GM19395 (cell line): ENCODE data around the gene NALCN.

Experiments used
- ATAC-seq: cut with Tn5 transposase; IDR thresholded peaks from one replicate; pipeline ENCODE4 v1.9.1; 2021; ENCODE audit warnings: mild to moderate bottlenecking, moderate library complexity; ENCODE audit not compliant: unreplicated experiment

Gene NALCN

DNA sequence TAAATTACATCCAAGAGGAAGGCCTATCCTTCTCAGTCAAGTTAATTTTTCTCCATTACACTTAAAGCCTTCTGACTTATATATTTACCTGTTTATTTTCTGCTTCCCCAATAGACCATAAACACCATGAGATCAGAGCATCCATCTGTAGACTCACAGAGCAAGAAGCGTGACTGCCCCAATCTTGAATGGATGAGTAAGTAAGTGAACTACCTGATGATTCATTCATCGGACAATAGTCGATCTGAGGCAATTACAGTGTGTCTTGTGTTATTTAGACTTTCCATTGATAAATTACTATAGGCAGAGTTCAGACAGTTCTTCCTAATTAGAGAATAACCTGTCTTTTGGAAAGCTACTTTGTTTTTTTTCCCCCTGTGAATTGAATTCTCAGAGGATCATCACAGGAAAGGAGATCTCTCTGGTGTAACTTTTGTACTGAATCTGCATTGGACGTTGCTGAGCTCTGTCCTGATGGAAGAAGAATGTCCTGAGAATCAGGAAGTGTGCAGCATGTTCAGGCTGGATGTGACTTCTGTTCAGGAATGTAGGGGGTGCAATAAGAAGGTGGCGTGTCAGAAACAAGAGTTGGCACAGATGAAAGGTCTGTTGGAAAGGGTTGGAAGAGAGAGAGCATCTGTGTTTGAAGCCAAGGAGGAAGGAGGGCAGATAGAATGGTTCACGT, 367.0 kb downstream of the NALCN start:
- no peak for ATAC-seq

DNA sequence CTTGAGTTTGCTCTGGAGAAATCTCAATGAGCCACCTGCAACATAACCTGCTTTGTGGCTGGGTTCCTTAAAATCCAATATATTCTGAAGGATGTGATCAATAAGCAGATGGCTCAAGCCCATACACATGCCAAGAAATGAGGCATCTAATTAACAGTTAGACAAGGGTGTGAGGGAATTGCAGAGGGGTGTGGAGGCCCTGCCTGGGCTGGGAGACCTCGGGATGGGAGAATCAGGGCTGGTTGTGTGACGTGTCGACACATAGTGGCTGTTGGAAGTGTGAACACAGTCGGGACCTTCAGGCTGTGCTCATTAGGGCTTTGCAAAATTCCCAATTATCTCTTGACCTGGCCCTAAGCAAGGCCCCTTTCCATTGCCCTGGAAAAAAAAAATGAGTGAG, 379.8 kb downstream of the NALCN start:
- no peak for ATAC-seq

DNA sequence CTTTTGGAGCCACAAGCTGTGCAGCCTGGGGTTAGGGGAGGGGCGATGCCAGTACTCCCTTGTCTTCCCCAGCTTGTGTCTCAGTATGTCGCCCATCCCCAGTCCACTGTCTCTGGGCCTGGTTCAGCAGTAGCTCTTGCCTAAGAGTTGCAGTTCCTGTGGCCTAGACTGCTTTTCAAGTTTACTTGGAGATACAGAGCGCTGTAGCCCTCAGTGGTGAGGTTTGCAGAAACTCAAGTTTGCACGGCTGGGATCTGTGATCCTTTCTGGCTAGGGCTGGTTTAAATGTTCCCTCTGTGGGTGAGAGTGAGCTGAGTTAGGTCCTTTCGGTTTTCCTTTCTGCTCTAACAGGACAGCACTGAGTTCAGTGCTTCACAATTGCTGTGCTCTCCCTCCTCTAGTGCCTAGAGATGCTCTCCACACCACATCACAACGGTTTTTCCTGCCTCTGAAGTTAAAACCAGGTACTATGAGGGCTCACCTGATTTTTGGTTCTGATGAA, 381.1 kb downstream of the NALCN start:
- ATAC-seq = no peak

DNA sequence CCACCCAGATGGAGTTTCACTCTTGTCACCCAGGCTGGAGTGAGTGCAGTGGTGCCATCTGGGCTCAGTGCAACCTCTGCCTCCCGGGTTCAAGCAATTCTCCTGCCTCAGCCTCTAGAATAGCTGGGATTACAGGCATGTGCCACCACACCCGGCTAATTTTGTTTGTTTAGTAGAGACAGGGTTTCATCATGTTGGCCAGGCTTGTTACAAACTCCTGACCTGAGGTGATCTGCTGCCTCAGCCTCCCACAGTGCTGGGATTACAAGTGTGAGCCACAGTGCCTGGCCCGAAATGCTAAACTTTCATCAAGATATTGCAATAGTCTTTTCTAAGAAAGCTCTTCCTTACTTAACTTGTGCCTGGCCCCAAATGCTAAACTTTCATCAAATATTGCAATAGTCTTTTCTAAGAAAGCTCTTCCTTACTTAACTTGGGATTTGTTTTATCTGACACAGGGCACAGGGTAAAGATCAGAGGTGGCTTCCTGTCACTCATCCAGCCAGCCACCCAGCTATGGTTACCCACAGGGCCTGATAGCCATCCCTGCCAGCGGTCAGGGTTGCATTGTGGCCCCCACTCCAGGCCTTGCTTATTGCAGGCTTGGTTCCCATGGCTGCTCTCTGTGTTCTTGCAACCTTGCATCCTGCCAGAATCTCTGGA, 389.4 kb downstream of the NALCN start:
- ATAC-seq = no peak

DNA sequence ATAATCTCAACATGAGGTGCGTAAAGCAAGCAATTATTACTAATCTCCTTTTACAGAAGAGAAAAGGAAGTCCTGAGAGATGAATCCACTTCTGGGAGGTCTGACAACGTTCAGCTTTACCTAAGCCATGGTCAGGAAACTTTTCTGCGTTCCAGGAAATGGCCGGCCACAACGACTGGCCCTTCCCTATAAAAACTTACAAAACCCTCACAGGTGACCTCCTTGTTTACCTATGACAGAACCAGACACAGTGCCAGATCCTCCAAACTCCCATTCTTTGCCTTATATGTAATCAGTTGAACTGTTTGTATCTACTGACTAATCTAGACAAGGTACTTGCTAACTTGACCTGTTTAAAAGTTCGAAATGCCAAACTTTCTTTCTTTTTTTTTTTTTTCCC, 390.0 kb downstream of the NALCN start:
- no peak for ATAC-seq

DNA sequence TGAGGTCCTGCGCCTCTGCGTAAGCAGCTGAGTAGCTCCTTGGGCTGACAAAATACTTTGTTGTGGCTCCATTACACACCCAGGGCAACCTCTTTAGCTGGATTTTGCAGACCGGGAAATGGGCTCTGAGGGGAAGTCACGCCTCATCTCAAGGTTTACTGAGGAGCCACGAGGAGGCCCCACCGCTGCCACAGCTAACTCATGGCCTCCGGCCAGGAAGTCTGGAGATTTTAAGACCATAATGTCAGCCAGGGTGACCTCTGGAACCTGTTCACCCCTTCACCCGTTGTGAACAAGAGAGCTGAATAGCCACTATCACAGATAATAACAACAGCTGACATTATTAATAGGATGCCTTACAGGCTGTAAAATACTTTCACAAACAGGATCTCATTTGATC, 390.4 kb downstream of the NALCN start:
- ATAC-seq = no peak

DNA sequence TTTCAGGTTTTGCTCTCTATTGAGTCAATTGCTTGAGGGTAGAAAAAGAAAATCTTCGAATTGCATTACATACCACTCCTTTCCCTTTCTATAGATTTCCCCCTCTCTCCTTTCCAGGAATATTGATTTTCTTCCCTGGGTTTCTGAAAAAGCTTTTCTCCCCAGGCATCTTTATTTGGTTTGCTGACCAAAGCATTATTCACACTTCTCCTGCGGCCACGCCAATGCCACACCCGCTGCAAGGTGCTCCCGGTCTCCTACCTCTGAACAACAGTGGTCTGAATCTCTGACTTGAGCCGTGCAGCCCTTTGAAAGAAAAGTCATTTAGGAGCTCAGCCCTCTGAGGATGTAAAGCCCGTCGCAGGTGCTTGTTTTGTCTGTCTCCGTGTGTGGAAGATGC, 390.8 kb downstream of the NALCN start:
- no peak for ATAC-seq

DNA sequence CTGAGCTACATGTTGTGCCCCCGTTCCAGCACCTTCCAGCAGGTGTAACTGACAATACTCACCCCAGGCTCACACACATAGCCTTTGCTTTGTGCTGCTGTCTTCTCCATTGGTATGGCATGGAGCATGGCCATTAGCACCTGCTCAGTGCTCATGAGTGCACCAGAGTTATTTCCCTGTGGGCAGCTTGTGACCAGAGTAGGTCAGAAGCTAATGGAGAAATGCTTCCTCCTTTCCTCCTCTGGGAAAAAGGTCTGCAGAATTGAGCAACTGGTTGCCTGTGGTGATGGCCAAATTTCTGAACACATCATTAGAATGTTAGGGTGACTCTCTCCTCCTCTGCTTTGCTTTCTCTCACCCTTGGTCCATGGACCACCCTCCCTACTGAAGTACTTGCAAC, 397.2 kb downstream of the NALCN start:
- ATAC-seq = no peak

DNA sequence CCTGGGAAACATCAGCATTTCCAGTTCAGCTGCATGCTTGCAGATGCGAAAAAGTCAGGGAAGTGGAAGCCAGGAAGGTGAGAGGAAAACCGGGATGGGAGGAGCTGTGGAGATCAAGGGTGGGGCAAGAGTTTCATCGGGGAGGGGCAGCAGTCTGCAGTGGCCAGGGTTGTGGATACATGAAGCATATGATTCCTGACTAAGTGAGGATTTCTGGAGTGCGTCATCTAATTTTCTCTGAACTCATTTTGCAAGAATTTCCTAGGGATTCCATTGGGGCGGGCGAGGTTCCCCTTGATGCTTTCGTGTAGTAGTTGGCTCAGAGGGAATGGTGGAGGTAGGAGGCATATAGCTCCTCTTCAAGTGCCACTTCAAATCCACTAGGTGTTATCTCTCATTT, 397.6 kb downstream of the NALCN start:
- ATAC-seq = no peak

DNA sequence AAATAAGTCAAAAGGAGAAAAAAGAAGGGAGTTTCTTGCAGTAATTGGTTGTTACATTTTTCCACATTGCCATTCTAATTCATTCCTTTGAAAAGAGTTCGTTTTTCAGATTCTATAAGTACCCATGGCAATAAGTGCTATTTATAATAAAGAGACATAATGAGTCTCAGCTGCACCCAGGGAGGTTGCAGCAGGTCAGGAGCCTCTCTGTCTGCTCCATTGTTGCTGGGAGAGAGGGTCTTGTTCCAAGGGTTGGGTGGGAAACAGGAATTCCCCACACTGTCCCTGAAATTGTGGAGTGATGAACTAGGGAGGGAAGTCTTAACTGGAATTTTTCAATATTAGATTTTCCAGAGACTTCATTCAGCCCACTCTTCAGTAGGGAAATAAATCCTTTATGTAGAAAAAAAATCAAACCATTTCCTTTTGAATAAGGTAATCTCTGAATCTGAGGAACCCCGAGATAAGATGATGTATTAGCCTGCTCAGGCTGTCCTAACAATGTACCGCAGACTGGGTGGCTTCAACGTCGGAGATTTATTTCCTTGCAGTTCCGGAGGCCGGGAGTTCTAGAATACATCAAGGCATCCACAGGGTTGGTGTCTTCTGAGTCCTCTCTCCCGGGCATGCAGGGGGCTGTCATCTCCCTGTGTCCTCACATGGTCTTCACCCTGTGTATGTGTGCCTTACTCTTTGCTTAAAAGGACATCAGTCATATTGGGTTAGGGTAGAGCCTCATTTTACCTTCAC, 399.0 kb downstream of the NALCN start:
- no peak for ATAC-seq

DNA sequence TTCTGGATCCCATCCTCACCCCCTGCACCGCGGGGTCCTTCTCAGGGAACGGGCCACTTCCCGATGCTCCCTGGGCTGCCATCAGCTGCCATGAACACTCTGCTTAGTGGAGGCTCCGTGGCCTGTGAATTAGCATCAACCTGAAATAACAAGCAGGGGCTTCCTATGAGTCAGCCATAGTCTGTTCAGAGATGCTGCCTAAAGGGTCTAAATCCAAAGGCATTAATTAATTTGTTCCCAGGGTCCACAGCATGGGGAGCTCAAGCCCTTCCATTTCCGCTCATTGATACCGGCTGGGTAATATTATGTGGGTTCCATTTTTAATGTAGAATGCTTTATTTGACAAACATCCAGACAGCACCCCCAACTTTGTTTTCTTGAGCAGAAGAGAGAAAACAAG, 399.8 kb downstream of the NALCN start:
- no peak for ATAC-seq

DNA sequence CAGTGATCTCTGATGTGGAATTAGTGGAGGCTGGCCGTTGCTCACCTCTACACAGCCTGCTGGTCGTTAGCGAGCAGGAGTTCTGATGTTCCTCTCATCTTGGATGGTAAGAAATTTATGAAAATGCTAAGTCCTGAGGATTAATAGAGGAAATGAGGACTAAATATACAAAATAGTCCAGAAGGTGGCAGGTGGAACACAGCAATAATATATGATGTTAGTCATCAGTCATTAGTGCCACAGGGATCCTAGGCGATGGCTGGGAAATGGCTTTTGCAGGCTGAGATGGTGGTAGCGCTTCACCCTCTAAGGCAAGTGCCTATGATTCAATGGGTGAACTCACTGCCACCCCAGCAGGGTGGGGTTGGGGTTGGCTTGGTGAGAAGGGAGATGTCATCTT, 403.1 kb downstream of the NALCN start:
- ATAC-seq = no peak

DNA sequence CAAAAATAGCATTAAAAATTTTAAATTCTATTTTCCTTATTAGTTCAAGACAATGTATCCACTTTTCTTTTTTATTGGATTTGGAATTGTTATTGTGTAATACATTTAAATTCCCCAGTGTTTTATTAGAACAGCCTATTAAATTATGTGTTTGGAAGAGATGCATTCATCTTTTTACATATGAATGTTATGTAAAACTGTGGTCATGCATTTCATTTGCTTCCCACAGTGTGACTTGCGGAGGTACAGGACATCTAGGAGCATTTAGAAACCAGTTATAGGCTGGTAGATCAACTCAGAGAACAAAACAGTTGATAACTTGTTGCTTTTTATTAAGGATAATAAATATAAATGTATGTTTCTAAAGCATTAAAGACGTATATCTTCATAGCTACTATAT, 406.2 kb downstream of the NALCN start:
- no peak for ATAC-seq

DNA sequence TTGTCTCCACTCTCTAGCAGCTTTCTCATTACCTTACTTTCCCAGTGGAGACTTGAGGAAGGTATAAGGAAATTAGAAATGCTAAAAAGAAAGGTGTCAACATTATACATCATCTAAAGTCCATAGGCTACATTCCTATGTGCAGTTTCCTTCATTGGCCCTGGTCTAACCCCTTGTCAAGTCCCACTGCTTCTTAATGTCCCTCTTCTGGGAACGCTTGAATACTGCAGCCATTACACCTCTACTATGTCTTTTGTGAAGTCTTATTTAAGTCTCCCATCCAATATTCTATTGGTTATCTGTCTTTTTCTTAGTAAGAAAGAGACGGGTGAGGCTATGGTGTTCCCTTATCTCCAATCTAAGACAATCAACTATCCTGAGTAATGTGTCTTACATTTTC, 409.1 kb downstream of the NALCN start:
- ATAC-seq = no peak
